ENCODE data around the gene NR4A3.

Gene NR4A3

DNA sequence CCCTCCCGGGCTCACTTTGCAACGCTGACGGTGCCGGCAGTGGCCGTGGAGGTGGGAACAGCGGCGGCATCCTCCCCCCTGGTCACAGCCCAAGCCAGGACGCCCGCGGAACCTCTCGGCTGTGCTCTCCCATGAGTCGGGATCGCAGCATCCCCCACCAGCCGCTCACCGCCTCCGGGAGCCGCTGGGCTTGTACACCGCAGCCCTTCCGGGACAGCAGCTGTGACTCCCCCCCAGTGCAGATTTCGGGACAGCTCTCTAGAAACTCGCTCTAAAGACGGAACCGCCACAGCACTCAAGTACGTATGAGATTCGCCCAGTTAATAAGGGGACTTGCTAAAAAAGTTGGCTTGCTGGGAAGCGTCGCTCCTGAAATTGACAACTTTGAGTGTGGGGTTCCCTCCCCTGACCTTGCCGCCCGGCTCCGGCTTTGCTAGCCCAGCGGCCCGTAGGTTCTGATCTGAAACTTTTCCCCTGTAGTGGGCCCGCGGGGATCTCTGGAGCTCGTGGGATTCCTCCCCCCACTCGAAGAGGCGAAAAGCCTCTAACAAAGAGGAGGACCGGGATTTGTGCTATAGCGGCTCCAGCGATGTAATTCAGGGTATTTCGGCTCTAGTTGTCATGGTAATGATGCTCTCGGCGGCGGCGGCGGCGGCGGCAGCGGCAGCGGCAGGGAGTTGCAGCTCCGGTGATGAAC lies 572 bp downstream of the NR4A3 start:
- Histone ChIP-seq H3K4me1 (ENCODE audit: low read length) (peaks cover 17% of the 10 kb centered on the region), H3K36me3 (replicated peaks; ENCODE audit: low read depth, low read length) (no peaks in the 10 kb centered on the region), H3K79me2 (ENCODE audit: low read length) (peaks cover 7% of the 10 kb centered on the region), H3K27me3 (ENCODE audit: low read depth, low read length) (peaks cover 14% of the 10 kb centered on the region), H3K27ac (ENCODE audit: low read length) (peak overlapping the region; percentile 87), H3K9me3 (ENCODE audit: insufficient read depth, low read length) (no peaks in the 10 kb centered on the region), H4K20me1 (ENCODE audit: insufficient read depth, low read length) (no peaks in the 10 kb centered on the region), H3K4me2 (ENCODE audit: low read length) (peak overlapping the region; percentile 100), H3K9ac (ENCODE audit: low read length) (peak overlapping the region; percentile 94), H2AFZ (ENCODE audit: low read depth, low read length) (peak overlapping the region; percentile 10; the same call in 1 of the 2 replicates), H3K4me3 (ENCODE audit: low read length) (peak overlapping the region; percentile 81)
- TF ChIP-seq, protein P1, sequence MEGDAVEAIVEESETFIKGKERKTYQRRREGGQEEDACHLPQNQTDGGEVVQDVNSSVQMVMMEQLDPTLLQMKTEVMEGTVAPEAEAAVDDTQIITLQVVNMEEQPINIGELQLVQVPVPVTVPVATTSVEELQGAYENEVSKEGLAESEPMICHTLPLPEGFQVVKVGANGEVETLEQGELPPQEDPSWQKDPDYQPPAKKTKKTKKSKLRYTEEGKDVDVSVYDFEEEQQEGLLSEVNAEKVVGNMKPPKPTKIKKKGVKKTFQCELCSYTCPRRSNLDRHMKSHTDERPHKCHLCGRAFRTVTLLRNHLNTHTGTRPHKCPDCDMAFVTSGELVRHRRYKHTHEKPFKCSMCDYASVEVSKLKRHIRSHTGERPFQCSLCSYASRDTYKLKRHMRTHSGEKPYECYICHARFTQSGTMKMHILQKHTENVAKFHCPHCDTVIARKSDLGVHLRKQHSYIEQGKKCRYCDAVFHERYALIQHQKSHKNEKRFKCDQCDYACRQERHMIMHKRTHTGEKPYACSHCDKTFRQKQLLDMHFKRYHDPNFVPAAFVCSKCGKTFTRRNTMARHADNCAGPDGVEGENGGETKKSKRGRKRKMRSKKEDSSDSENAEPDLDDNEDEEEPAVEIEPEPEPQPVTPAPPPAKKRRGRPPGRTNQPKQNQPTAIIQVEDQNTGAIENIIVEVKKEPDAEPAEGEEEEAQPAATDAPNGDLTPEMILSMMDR (IDR thresholded peaks at IDR 0.05; ENCODE audit: low read depth, low read length): no peak
- TF ChIP-seq EZH2phosphoT487 (IDR thresholded peaks at IDR 0.05; ENCODE audit: low read depth): no peak

- Histone ChIP-seq H2AFZ (ENCODE audit: low read depth, low read length) (peak overlapping the region; percentile 34; the same call in 1 of the 2 replicates), H3K4me2 (ENCODE audit: low read length) (peak overlapping the region; percentile 100), H3K36me3 (replicated peaks; ENCODE audit: low read depth, low read length) (no peaks in the 10 kb centered on the region), H3K27me3 (ENCODE audit: low read depth, low read length) (peaks cover 14% of the 10 kb centered on the region), H3K27ac (ENCODE audit: low read length) (no peak overlapping the region), H3K79me2 (ENCODE audit: low read length) (peaks cover 7% of the 10 kb centered on the region), H4K20me1 (ENCODE audit: insufficient read depth, low read length) (no peaks in the 10 kb centered on the region), H3K4me1 (ENCODE audit: low read length) (peaks cover 13% of the 10 kb centered on the region), H3K4me3 (ENCODE audit: low read length) (peak overlapping the region; percentile 81), H3K9me3 (ENCODE audit: insufficient read depth, low read length) (no peaks in the 10 kb centered on the region), H3K9ac (ENCODE audit: low read length) (peak overlapping the region; percentile 94)
- no peak for TF ChIP-seq EZH2phosphoT487 (IDR thresholded peaks at IDR 0.05; ENCODE audit: low read depth)
- TF ChIP-seq, protein P1 (IDR thresholded peaks at IDR 0.05; ENCODE audit: low read depth, low read length): no peak
These were observed 1.3 kb downstream of the NR4A3 start for GRCh38 chr9:99822806-99823591.

GRCh38 chr9:99823681-99824377 lies 2.1 kb downstream of the NR4A3 start:
- Histone ChIP-seq H3K9me3 (ENCODE audit: insufficient read depth, low read length) (no peaks in the 10 kb centered on the region), H3K4me3 (ENCODE audit: low read length) (peak overlapping the region; percentile 81), H3K9ac (ENCODE audit: low read length) (peak overlapping the region; percentile 94), H2AFZ (ENCODE audit: low read depth, low read length) (peak overlapping the region; percentile 34), H3K27ac (ENCODE audit: low read length) (no peak overlapping the region), H3K36me3 (replicated peaks; ENCODE audit: low read depth, low read length) (no peaks in the 10 kb centered on the region), H3K4me1 (ENCODE audit: low read length) (peaks cover 5% of the 10 kb centered on the region), H3K79me2 (ENCODE audit: low read length) (no peaks in the 10 kb centered on the region), H4K20me1 (ENCODE audit: insufficient read depth, low read length) (no peaks in the 10 kb centered on the region), H3K4me2 (ENCODE audit: low read length) (peak overlapping the region; percentile 100), H3K27me3 (ENCODE audit: low read depth, low read length) (peaks cover 14% of the 10 kb centered on the region)
- no peak for TF ChIP-seq EZH2phosphoT487 (IDR thresholded peaks at IDR 0.05; ENCODE audit: low read depth)
- TF ChIP-seq, protein P1 (IDR thresholded peaks at IDR 0.05; ENCODE audit: low read depth, low read length): no peak

Measured in OCI-LY3 (cell line).